ENCODE data around the gene HAGHL. TPM values are rescaled to one million over a fixed set of nuclear protein-coding genes. Genes with fewer than 3 reads are reported as not detected.
A peak's percentile ranks its signal among the peaks of the same experiment; 100 is the strongest.
"Not testable (repeated sequence)": the region's sequence is repeated elsewhere in the genome, so short reads cannot be mapped to it uniquely, and the experiment has no call there.

The HAGHL gene
- total and polyA plus RNA-seq, 2 experiments from 2014 or later: 15.5 to 31.5 TPM

DNA sequence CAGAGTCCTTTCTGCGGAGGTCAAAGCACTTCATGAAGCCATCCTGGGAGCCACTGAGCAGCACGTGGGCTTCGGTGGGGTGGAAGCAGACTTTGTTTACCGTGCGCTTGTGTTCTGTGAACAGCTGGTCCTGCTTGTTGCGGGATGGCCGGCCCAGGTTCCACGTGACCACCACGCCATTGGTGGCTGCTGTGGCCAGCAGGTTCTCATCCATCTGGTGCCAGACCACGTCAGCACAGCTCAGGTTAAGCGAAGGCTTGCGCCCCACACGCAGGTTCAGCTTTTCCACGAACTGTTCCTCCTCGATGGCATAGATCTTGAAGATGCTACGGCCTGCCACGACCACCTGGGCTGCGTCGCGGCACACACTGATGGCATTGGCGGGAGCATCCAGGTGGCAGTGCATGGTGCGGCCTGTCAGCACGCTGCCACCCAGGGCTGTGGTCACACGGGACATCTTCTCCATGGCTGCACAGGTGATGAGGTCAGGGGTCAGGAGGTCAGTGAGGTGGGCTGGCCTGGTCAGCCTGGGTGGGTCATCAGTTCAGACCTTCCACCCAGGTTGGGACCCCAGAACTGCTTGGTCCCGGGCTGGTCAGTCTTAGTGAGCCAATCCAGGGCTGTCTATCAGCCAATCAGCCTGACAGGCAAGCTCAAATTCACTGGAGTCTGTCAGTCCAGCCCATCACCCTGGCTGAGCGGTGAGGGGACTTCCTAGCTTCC is 37.6 kb upstream of the HAGHL start:
- peak overlapping the region; percentile 99 for H3K4me2 ChIP-seq
- no peak overlapping the region for H2AFZ ChIP-seq
- no peaks in the 10 kb centered on the region for H4K20me1 ChIP-seq (ENCODE audit: insufficient read depth, poor library complexity, severe bottlenecking)
- WGBS (ENCODE audit: low lambda C conversion rate, missing lambda C conversion rate): 91% methylated on average over 26 of the region's 26 CpGs
- TF ChIP-seq CTCF (IDR thresholded peaks at IDR 0.05; ENCODE audit: poor library complexity) (no peak), EZH2phosphoT487 (IDR thresholded peaks at IDR 0.05; ENCODE audit: low read depth, severe bottlenecking, unreplicated experiment) (no peak), EZH2 (IDR thresholded peaks at IDR 0.05; ENCODE audit: borderline replicate concordance) (no peak)
- H3K79me2 ChIP-seq: peaks cover 16% of the 10 kb centered on the region
- H3K9me2 ChIP-seq (replicated peaks; ENCODE audit: insufficient read depth): no peaks in the 10 kb centered on the region
- peak overlapping the region; percentile 87 for H3K27ac ChIP-seq
- no peaks in the 10 kb centered on the region for H3K9me3 ChIP-seq (ENCODE audit: low read depth)
- H3K4me3 ChIP-seq: peak overlapping the region; percentile 100
- H3K27me3 ChIP-seq: peaks cover 26% of the 10 kb centered on the region
- peaks cover 18% of the 10 kb centered on the region for H3K4me1 ChIP-seq (ENCODE audit: insufficient read depth)
- DNase-seq (ENCODE audit: low spot score): no peak
- no peaks in the 10 kb centered on the region for H3K36me3 ChIP-seq (replicated peaks; ENCODE audit: insufficient read depth, low read depth)

DNA sequence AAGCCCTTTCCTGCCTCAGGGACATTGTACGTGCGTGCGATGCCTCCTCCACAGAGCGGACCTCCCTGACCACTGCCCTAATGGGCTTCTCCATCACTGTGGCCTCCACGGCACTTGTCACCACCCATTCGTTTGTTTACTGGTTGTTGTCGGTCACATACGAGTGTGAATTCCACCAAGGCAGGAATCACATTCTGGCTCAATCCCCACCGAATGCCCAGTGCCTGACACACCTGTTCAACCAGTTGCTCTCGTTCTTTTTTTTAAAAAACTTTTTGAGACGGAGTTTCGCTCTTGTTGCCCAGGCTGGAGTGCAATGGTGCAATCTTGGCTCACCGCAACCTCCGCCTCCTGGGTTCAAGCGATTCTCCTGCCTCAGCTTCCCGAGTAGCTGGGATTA is 35.7 kb upstream of the HAGHL start:
- not testable (repeated sequence) for H3K36me3 ChIP-seq (replicated peaks; ENCODE audit: insufficient read depth, low read depth); H3K9me3 ChIP-seq (ENCODE audit: low read depth); H4K20me1 ChIP-seq (ENCODE audit: insufficient read depth, poor library complexity, severe bottlenecking); H3K27ac ChIP-seq; H3K4me3 ChIP-seq; H3K4me2 ChIP-seq; H2AFZ ChIP-seq; DNase-seq (ENCODE audit: low spot score); H3K9me2 ChIP-seq (replicated peaks; ENCODE audit: insufficient read depth)
- WGBS (ENCODE audit: low lambda C conversion rate, missing lambda C conversion rate): 90% methylated on average over 16 of the region's 16 CpGs
- Histone ChIP-seq H3K27me3 (peaks cover 43% of the 10 kb centered on the region), H3K79me2 (peaks cover 16% of the 10 kb centered on the region), H3K4me1 (ENCODE audit: insufficient read depth) (peaks cover 12% of the 10 kb centered on the region)

GRCh38 chr16:692356-693108 is 34.4 kb upstream of the HAGHL start:
- Histone ChIP-seq H3K4me3 (no peak overlapping the region), H3K4me1 (ENCODE audit: insufficient read depth) (peaks cover 12% of the 10 kb centered on the region), H3K4me2 (no peak overlapping the region), H3K9me2 (replicated peaks; ENCODE audit: insufficient read depth) (no peaks in the 10 kb centered on the region), H4K20me1 (ENCODE audit: insufficient read depth, poor library complexity, severe bottlenecking) (no peaks in the 10 kb centered on the region), H3K27me3 (peaks cover 48% of the 10 kb centered on the region), H3K27ac (no peak overlapping the region), H3K79me2 (peaks cover 16% of the 10 kb centered on the region), H3K9me3 (ENCODE audit: low read depth) (no peaks in the 10 kb centered on the region), H2AFZ (no peak overlapping the region), H3K36me3 (replicated peaks; ENCODE audit: insufficient read depth, low read depth) (no peaks in the 10 kb centered on the region)
- WGBS (ENCODE audit: low lambda C conversion rate, missing lambda C conversion rate): 73% methylated on average over 10 of the region's 10 CpGs
- no peak for DNase-seq (ENCODE audit: low spot score)
- TF ChIP-seq EZH2 (IDR thresholded peaks at IDR 0.05; ENCODE audit: borderline replicate concordance): no peak
- no peak for TF ChIP-seq EZH2phosphoT487 (IDR thresholded peaks at IDR 0.05; ENCODE audit: low read depth, severe bottlenecking, unreplicated experiment)
- no peak for TF ChIP-seq CTCF (IDR thresholded peaks at IDR 0.05; ENCODE audit: poor library complexity)

DNA sequence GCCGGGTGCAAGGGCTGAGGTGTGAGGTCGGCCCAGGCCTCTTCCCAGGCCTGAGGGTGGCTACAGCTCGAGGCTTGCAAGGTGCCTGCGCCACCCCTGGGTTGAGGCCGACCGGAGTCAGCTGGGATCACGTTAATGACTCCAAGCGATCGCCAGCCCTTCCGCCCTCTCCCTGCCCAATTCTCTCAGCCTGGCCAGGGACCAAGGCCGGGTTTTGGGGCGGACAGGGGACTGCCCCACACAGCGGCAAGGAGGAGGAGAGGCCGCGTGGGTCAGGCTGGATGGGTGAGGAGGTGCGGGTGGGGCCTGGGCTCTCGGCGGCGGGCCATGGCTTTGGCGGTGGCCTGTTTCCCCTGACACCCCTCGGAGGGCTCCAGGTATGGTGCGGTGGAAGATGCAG is 33.5 kb upstream of the HAGHL start:
- Histone ChIP-seq H3K4me3 (no peak overlapping the region), H3K36me3 (replicated peaks; ENCODE audit: insufficient read depth, low read depth) (no peaks in the 10 kb centered on the region), H3K27ac (no peak overlapping the region), H2AFZ (no peak overlapping the region), H3K4me2 (no peak overlapping the region), H3K27me3 (peaks cover 50% of the 10 kb centered on the region), H3K9me2 (replicated peaks; ENCODE audit: insufficient read depth) (no peaks in the 10 kb centered on the region), H4K20me1 (ENCODE audit: insufficient read depth, poor library complexity, severe bottlenecking) (no peaks in the 10 kb centered on the region), H3K4me1 (ENCODE audit: insufficient read depth) (peaks cover 12% of the 10 kb centered on the region), H3K79me2 (peaks cover 16% of the 10 kb centered on the region), H3K9me3 (ENCODE audit: low read depth) (no peaks in the 10 kb centered on the region)
- WGBS (ENCODE audit: low lambda C conversion rate, missing lambda C conversion rate): 52% methylated on average over 22 of the region's 22 CpGs
- TF ChIP-seq EZH2phosphoT487 (IDR thresholded peaks at IDR 0.05; ENCODE audit: low read depth, severe bottlenecking, unreplicated experiment) (no peak), CTCF (IDR thresholded peaks at IDR 0.05; ENCODE audit: poor library complexity) (no peak), EZH2 (IDR thresholded peaks at IDR 0.05; ENCODE audit: borderline replicate concordance) (no peak)
- no peak for DNase-seq (ENCODE audit: low spot score)
